Activated naive CD8-positive, alpha-beta T cell (primary cell): ENCODE data around the gene BBS1.
"Not testable (repeated sequence)": the region's sequence is repeated elsewhere in the genome, so short reads cannot be mapped to it uniquely, and the experiment has no call there.

Source experiments
- H3K27ac Mint-ChIP-seq: one replicate; pipeline ENCODE4 v1.8.0; 2021; ENCODE audit warnings: mixed read lengths
- H3K27me3 Mint-ChIP-seq: one replicate; pipeline ENCODE4 v1.8.0; 2021; ENCODE audit warnings: mixed read lengths
- H3K36me3 Mint-ChIP-seq: one replicate; pipeline ENCODE4 v1.8.0; 2021; ENCODE audit warnings: mixed read lengths
- H3K4me1 Mint-ChIP-seq: one replicate; pipeline ENCODE4 v1.8.0; 2021; ENCODE audit warnings: low read depth, mixed read lengths
- H3K4me3 Mint-ChIP-seq: one replicate; pipeline ENCODE4 v1.8.0; 2021; ENCODE audit warnings: mild to moderate bottlenecking, mixed read lengths
- H3K9me3 Mint-ChIP-seq: one replicate; pipeline ENCODE4 v1.8.0; 2021; ENCODE audit warnings: low read depth, mixed read lengths

Gene BBS1

GRCh38 chr11:66530927-66531709, 20.7 kb downstream of the BBS1 start:
- no peak overlapping the region for H3K4me3 Mint-ChIP-seq
- H3K4me1 Mint-ChIP-seq = no peaks in the 10 kb centered on the region
- no peaks in the 10 kb centered on the region for H3K27me3 Mint-ChIP-seq
- H3K9me3 Mint-ChIP-seq = no peaks in the 10 kb centered on the region
- no peak overlapping the region for H3K27ac Mint-ChIP-seq
- peaks cover 4% of the 10 kb centered on the region for H3K36me3 Mint-ChIP-seq

DNA sequence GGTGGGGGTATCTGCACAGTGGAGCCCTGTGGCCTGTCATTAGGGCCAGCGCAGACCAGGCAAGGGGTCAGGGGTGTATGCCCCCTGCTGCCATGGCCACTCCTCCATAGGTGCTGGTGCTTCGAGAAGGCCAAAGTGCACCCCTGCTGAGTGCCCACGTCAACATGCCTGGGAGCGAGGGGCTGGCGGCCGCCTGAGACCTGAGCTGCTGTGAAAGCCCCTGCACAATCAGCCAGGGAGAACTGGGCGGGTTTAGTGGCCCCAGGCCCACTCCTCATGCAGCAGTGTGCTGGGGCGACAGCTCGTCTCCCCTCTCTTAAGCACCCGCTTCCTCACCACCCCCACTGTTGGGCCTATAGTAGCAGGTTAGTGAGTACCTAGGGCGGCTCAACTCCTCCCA, 21.4 kb downstream of the BBS1 start:
- Mint-ChIP-seq H3K27ac (no peak overlapping the region), H3K27me3 (no peaks in the 10 kb centered on the region), H3K9me3 (no peaks in the 10 kb centered on the region), H3K36me3 (peaks cover 4% of the 10 kb centered on the region), H3K4me1 (no peaks in the 10 kb centered on the region), H3K4me3 (no peak overlapping the region)

- Mint-ChIP-seq H3K4me1 (no peaks in the 10 kb centered on the region), H3K9me3 (no peaks in the 10 kb centered on the region), H3K36me3 (peaks cover 4% of the 10 kb centered on the region), H3K27me3 (no peaks in the 10 kb centered on the region), H3K27ac (no peak overlapping the region), H3K4me3 (no peak overlapping the region)
These were observed 22.3 kb downstream of the BBS1 start for GRCh38 chr11:66532784-66533183.

- peaks cover 4% of the 10 kb centered on the region for H3K36me3 Mint-ChIP-seq
- no peaks in the 10 kb centered on the region for H3K9me3 Mint-ChIP-seq
- no peaks in the 10 kb centered on the region for H3K27me3 Mint-ChIP-seq
- H3K27ac Mint-ChIP-seq = no peak overlapping the region
- H3K4me1 Mint-ChIP-seq = peaks cover 14% of the 10 kb centered on the region
- no peak overlapping the region for H3K4me3 Mint-ChIP-seq
These were observed 28.9 kb downstream of the BBS1 start for GRCh38 chr11:66539170-66539869.

DNA sequence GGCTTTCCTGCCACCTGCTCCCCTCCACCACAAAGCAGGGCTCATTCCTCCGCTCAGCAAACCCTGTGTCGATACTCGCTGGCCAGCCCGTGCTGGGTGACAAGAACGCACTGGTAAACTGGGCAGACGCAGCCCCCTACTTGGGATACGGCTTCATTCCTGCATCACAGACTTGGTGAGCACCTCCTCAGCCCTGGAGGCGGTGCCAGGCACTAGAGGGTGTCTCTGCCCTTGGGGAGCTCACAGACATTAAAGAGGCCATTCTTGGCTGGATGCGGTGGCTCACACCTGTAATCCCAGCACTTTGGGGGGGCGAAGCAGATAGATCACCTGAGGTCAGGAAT, 29.4 kb downstream of the BBS1 start:
- H3K27ac Mint-ChIP-seq = no peak overlapping the region
- no peak overlapping the region for H3K4me3 Mint-ChIP-seq
- peaks cover 4% of the 10 kb centered on the region for H3K36me3 Mint-ChIP-seq
- H3K27me3 Mint-ChIP-seq = no peaks in the 10 kb centered on the region
- no peaks in the 10 kb centered on the region for H3K9me3 Mint-ChIP-seq
- peaks cover 16% of the 10 kb centered on the region for H3K4me1 Mint-ChIP-seq

DNA sequence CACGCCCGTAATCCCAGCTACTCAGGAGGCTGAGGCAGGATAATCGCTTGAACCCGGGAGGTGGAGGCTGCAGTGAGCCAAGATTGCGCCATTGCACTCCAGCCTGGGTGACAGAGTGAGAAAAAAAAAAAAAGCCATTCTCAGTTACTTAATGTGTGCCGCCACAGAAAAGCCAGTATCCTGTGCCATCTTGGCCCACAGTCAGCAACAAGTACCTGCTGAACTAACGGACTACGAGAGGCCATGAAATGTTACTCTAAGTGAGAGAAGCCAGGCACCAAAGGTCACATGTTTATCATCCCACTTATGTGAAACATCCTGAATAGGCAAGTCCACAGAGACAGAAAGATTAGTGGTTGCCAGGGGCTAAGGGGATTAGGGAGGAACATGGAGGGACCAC, 30.2 kb downstream of the BBS1 start:
- H3K4me1 Mint-ChIP-seq = peaks cover 21% of the 10 kb centered on the region
- not testable (repeated sequence) for H3K27ac Mint-ChIP-seq, H3K27me3 Mint-ChIP-seq, H3K4me3 Mint-ChIP-seq, H3K9me3 Mint-ChIP-seq, H3K36me3 Mint-ChIP-seq

GRCh38 chr11:66541892-66542291, 31.5 kb downstream of the BBS1 start:
- Mint-ChIP-seq H3K27ac (peak overlapping the region; percentile 76), H3K36me3 (no peaks in the 10 kb centered on the region)

DNA sequence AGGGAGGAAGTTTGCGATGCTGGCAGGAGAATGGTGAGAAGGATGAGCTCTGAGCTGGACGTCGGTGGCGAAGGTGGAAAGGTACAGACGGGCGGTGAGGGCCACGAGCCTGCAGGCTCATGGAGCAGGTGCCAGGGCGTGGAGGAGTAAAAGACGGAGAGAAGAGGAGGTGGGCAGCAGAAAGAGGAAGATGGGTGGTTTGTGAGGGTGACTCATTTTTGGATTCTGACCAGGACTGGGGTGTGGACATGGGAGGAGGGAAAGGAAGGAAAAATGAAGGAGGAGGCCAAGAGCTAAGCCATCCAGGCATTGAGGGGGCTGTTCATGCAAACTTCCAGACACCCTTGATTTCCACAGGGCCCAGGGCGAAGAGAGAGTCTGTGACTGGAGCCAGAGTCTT, 31.9 kb downstream of the BBS1 start:
- Mint-ChIP-seq H3K9me3 (no peaks in the 10 kb centered on the region), H3K27me3 (no peaks in the 10 kb centered on the region), H3K4me3 (no peak overlapping the region), H3K4me1 (peaks cover 23% of the 10 kb centered on the region), H3K27ac (peak overlapping the region; percentile 91), H3K36me3 (no peaks in the 10 kb centered on the region)

More at GRCh38 chr11:66541892-66542291, 31.5 kb downstream of the BBS1 start:
- Mint-ChIP-seq H3K4me1 (peaks cover 23% of the 10 kb centered on the region), H3K4me3 (no peak overlapping the region), H3K27me3 (no peaks in the 10 kb centered on the region), H3K9me3 (no peaks in the 10 kb centered on the region)

DNA sequence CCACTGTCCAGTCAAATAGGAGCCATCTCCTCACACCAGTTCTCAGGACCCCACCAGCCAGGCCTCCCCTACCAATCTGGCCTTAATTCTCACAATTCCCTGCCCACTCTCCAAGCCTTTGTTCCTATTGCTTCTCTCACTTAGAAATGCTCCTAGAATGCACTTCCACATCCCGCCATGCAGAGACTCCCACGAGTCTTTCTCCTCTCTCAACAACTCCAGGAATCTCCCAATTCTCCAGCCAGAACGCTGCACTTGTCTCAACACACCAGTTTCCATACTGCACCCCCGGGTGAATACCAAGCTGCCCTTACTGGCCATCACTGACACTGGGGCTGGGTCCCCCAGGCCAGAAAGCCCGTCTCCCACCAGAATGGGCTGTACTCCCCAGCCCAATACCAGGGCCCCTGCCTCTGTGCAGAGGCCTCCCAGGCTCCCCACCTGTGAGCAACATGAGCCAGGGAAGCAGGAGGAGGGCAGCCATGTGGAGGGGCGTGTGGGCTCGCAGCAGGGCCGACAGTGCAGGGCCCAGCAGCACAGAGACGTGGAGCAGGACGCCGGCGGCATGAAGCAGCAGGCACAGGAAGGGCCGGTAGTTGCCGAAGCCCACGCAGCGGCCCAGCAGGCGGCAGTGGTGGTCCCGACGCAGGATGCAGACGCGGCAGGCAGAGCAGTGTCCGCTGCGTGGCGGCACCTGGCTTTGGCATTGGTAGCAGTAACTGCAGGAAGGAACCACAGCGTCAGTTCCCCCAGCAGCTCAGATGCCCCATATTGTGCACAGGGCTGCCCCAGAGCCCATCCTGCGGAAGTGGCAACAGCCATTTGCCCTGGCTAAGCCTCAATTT, 33.0 kb downstream of the BBS1 start:
- Mint-ChIP-seq H3K4me1 (peaks cover 23% of the 10 kb centered on the region), H3K9me3 (no peaks in the 10 kb centered on the region), H3K27me3 (no peaks in the 10 kb centered on the region), H3K36me3 (no peaks in the 10 kb centered on the region), H3K4me3 (peak overlapping the region; percentile 76), H3K27ac (peak overlapping the region; percentile 91)

DNA sequence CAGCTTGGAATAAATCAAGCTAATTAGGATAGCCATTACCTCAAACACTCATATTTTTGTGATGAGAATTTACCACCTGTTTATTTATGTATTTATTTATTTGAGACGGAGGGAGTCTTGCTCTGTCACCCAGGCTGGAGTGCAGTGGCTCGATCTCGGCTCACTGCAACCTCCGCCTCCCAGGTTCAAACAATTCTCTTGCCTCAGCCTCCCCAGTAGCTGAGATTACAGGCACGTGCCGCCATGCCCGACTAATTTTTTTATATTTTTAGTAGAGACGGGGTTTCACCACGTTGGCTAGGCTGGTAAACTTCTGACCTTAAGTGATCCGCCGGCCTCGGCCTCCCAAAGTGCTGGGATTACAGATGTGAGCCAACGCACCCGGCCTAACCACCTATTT, 34.5 kb downstream of the BBS1 start:
- Mint-ChIP-seq H3K27ac (peak overlapping the region; percentile 89), H3K4me3 (peak overlapping the region; percentile 90), H3K4me1 (peaks cover 22% of the 10 kb centered on the region)
- H3K9me3 Mint-ChIP-seq, H3K27me3 Mint-ChIP-seq, H3K36me3 Mint-ChIP-seq: not testable (repeated sequence)

- peaks cover 22% of the 10 kb centered on the region for H3K4me1 Mint-ChIP-seq
- H3K27ac Mint-ChIP-seq = peak within 1 kb of the TSS; percentile 89
- no peaks in the 10 kb centered on the region for H3K36me3 Mint-ChIP-seq
- no peaks in the 10 kb centered on the region for H3K27me3 Mint-ChIP-seq
- no peaks in the 10 kb centered on the region for H3K9me3 Mint-ChIP-seq
- peak within 1 kb of the TSS; percentile 90 for H3K4me3 Mint-ChIP-seq
These were observed 35.4 kb downstream of the BBS1 start, which contains the start of gene ZDHHC24 for GRCh38 chr11:66545701-66546367. ZDHHC24 (minus strand) TSS chr11:66546048; CDS start chr11:66546003, 45 bp downstream.

- peaks cover 22% of the 10 kb centered on the region for H3K4me1 Mint-ChIP-seq
- H3K27me3 Mint-ChIP-seq = no peaks in the 10 kb centered on the region
- H3K36me3 Mint-ChIP-seq = no peaks in the 10 kb centered on the region
- H3K4me3 Mint-ChIP-seq = peak within 1 kb of the TSS; percentile 83
- no peaks in the 10 kb centered on the region for H3K9me3 Mint-ChIP-seq
- H3K27ac Mint-ChIP-seq = peak within 1 kb of the TSS; percentile 70
These were observed 36.0 kb downstream of the BBS1 start, which contains the start of gene ACTN3 for GRCh38 chr11:66546368-66546965. ACTN3 (plus strand) TSS chr11:66546903; CDS start chr11:66546938, 35 bp downstream.

- Mint-ChIP-seq H3K27me3 (no peaks in the 10 kb centered on the region), H3K9me3 (no peaks in the 10 kb centered on the region), H3K27ac (no peak overlapping the region), H3K4me1 (peaks cover 22% of the 10 kb centered on the region), H3K36me3 (no peaks in the 10 kb centered on the region), H3K4me3 (peak overlapping the region; percentile 83)
These were observed 36.7 kb downstream of the BBS1 start for GRCh38 chr11:66546966-66547661.

DNA sequence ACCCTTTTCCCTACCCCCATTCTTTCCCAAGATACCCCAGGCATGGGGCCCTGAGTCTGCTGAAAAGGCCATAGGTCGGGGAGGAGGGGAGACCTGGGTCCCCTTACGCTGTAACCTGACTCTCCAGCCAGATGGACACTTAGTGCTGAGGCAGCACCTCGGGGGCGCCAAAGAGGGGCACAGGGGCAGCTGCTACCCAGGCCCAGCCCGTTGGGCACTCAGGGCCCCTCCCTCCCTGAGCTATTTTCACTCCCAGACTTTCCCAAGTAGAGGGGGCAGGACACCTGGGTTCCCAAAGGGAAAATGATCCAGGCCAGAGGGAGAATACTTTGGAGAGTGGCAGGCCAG, 37.2 kb downstream of the BBS1 start:
- H3K9me3 Mint-ChIP-seq = no peaks in the 10 kb centered on the region
- no peak overlapping the region for H3K4me3 Mint-ChIP-seq
- no peaks in the 10 kb centered on the region for H3K27me3 Mint-ChIP-seq
- no peak overlapping the region for H3K27ac Mint-ChIP-seq
- H3K36me3 Mint-ChIP-seq = no peaks in the 10 kb centered on the region
- peaks cover 22% of the 10 kb centered on the region for H3K4me1 Mint-ChIP-seq
